Mesenchymal stem cell (in vitro differentiated cells and primary cell): Measurements from ENCODE around the gene CD9. TPM values are rescaled to one million over a fixed set of nuclear protein-coding genes. Genes with fewer than 3 reads are reported as not detected.

Experiments
- DNase-seq: peaks from one replicate; pipeline ENCODE4 v3.0.0-alpha.2; 2013
- H2AFZ ChIP-seq: one replicate; pipeline ENCODE4 v1.6.1; 2013; ENCODE audit warnings: low read depth, mild to moderate bottlenecking, control low read depth, inconsistent platforms, low read length, moderate library complexity
- H2AK5ac ChIP-seq: 2 replicates; pipeline ENCODE4 v1.6.1; 2013; ENCODE audit warnings: low read length, moderate library complexity, mild to moderate bottlenecking, inconsistent platforms; ENCODE audit not compliant: severe bottlenecking
- H2BK120ac ChIP-seq: one replicate; pipeline ENCODE4 v1.6.1; 2013; ENCODE audit warnings: low read depth, mild to moderate bottlenecking, inconsistent platforms, low read length, moderate library complexity
- H2BK12ac ChIP-seq, 2 experiments: one replicate each; pipeline ENCODE4 v1.6.1; 2013; ENCODE audit warnings: inconsistent platforms in 2 of 2, low read length in 2 of 2, mild to moderate bottlenecking in 2 of 2, moderate library complexity in 2 of 2, control low read depth in 1 of 2
- H2BK15ac ChIP-seq: one replicate; pipeline ENCODE4 v1.6.1; 2013; ENCODE audit warnings: mild to moderate bottlenecking, low read depth, inconsistent platforms; ENCODE audit not compliant: poor library complexity, severe bottlenecking
- H2BK5ac ChIP-seq: 2 replicates; pipeline ENCODE4 v1.6.1; 2013; ENCODE audit warnings: low read depth, mild to moderate bottlenecking, low read length, control low read depth, inconsistent platforms; ENCODE audit not compliant: poor library complexity, severe bottlenecking
- H3K14ac ChIP-seq, 2 experiments: one replicate each; pipeline ENCODE4 v1.6.1; 2013; ENCODE audit warnings: inconsistent platforms in 2 of 2, low read length in 2 of 2, control low read depth in 1 of 2, mild to moderate bottlenecking in 1 of 2, moderate library complexity in 1 of 2
- H3K18ac ChIP-seq, 2 experiments: one replicate each; pipeline ENCODE4 v1.6.1; 2013; ENCODE audit warnings: inconsistent platforms in 2 of 2, low read length in 2 of 2, control low read depth in 1 of 2, low read depth in 1 of 2, mild to moderate bottlenecking in 1 of 2
- H3K23ac ChIP-seq, 2 experiments: one replicate each; pipeline ENCODE4 v1.6.1; 2013; ENCODE audit warnings: inconsistent platforms in 2 of 2, low read length in 2 of 2, mild to moderate bottlenecking in 2 of 2, moderate library complexity in 2 of 2, control low read depth in 1 of 2
- H3K27ac ChIP-seq: 2 replicates; pipeline ENCODE4 v1.5.1; 2013; ENCODE audit warnings: mild to moderate bottlenecking, moderate library complexity, low read length, control low read depth, inconsistent platforms; ENCODE audit not compliant: poor library complexity, severe bottlenecking
- H3K27me3 ChIP-seq, 2 experiments: 2 replicates each; pipeline versions ENCODE4 v1.6.1 to v1.7.0; 2013; ENCODE audit warnings: low read length in 2 of 2, mild to moderate bottlenecking in 2 of 2, moderate library complexity in 2 of 2, control low read depth in 1 of 2, inconsistent platforms in 1 of 2; ENCODE audit not compliant: control insufficient read depth in 1 of 2, insufficient read depth in 1 of 2
- H3K36me3 ChIP-seq, 2 experiments: 2 replicates each; pipeline versions ENCODE4 v1.6.1 to v1.7.0; 2013; ENCODE audit warnings: low read length in 2 of 2, control low read depth in 1 of 2, inconsistent platforms in 1 of 2, low read depth in 1 of 2, mild to moderate bottlenecking in 1 of 2; ENCODE audit not compliant: insufficient read depth in 2 of 2, control insufficient read depth in 1 of 2
- H3K4ac ChIP-seq, 2 experiments: one replicate each; pipeline ENCODE4 v1.6.1; 2013; ENCODE audit warnings: inconsistent platforms in 2 of 2, low read length in 2 of 2, mild to moderate bottlenecking in 2 of 2, moderate library complexity in 2 of 2, control low read depth in 1 of 2, low read depth in 1 of 2
- H3K4me1 ChIP-seq: 2 replicates; pipeline ENCODE4 v1.6.1; 2013; ENCODE audit warnings: low read depth, low read length, control low read depth; ENCODE audit not compliant: control insufficient read depth, insufficient read depth
- H3K4me2 ChIP-seq: 2 replicates; pipeline ENCODE4 v1.6.1; 2013; ENCODE audit warnings: low read length, mild to moderate bottlenecking, inconsistent platforms; ENCODE audit not compliant: poor library complexity, severe bottlenecking
- H3K4me3 ChIP-seq, 2 experiments: 2 replicates each; pipeline versions ENCODE4 v1.5.1 to v1.7.0; 2013; ENCODE audit warnings: low read length in 2 of 2, mild to moderate bottlenecking in 2 of 2, control low read depth in 1 of 2, low read depth in 1 of 2; ENCODE audit not compliant: insufficient read depth in 1 of 2
- H3K79me1 ChIP-seq: replicated peaks from 2 replicates; pipeline ENCODE4 v1.6.1; 2013; ENCODE audit warnings: mild to moderate bottlenecking, control low read depth, low read length, inconsistent platforms; ENCODE audit not compliant: poor library complexity, severe bottlenecking
- H3K9ac ChIP-seq: 2 replicates; pipeline ENCODE4 v1.7.0; 2013; ENCODE audit warnings: mild to moderate bottlenecking, low read length, moderate library complexity
- H3K9me3 ChIP-seq: 2 replicates; pipeline ENCODE4 v1.7.0; 2013; ENCODE audit warnings: mild to moderate bottlenecking, low read length; ENCODE audit not compliant: control insufficient read depth
- H4K8ac ChIP-seq: one replicate; pipeline ENCODE4 v1.6.1; 2013; ENCODE audit warnings: inconsistent platforms, mild to moderate bottlenecking, low read length, moderate library complexity
- H4K91ac ChIP-seq: one replicate; pipeline ENCODE4 v1.6.1; 2013; ENCODE audit warnings: mild to moderate bottlenecking, low read length, inconsistent platforms
- WGBS: methylation state at CpG from one replicate; pipeline ENCODE4 v1.1.7; 2013; ENCODE audit warnings: mixed read lengths; 5-methylcytosine and 5-hydroxymethylcytosine counted together
- small RNA-seq: library from polyadenylated mRNA; stranded (forward); fragments of <200 nt; extraction: miRNeasy Mini kit (QIAGEN cat#:217004); gene quantifications from one replicate; pipeline ENCODE3, GENCODE V24; 2013; ENCODE audit warnings: low read depth

CD9 gene

DNA sequence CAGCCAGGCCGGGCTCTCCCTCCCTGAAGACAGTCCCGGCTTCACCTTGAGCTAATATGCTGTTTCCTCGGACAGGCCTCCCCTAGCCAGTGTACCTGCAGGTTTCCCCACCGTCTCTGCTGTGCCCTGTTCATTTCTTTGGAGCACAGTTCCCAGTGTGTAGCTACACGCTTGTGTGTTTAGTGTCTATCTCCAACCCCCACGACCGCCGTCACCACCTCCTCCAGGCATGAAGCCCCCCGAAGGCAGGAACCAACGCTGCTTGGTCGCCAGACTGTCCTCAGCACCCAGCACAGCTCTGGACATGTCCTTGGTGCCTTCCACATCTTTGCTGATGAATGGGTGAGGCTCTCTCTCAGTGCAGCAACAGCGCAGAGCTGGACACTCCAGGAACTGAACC, 84.1 kb downstream of the CD9 start:
- Histone ChIP-seq H3K36me3 (no peaks in the 10 kb centered on the region), H3K4ac (peak overlapping the region; percentile 3 to 20), H3K4me1 (peaks cover 25% of the 10 kb centered on the region), H3K4me3 (no peak overlapping the region), H3K18ac (no peak overlapping the region), H3K14ac (no peak overlapping the region), H3K9ac (no peak overlapping the region), H2AK5ac (peak overlapping the region; percentile 47), H2BK12ac (peak overlapping the region; percentile 31 to 80), H3K23ac (no peak overlapping the region), H2BK5ac (no peak overlapping the region), H2AFZ (no peak overlapping the region), H3K79me1 (no peaks in the 10 kb centered on the region), H2BK120ac (no peak overlapping the region), H2BK15ac (no peak overlapping the region), H3K27ac (no peak overlapping the region), H4K8ac (no peak overlapping the region), H3K9me3 (no peaks in the 10 kb centered on the region), H3K27me3 (no peaks in the 10 kb centered on the region), H4K91ac (peak overlapping the region; percentile 75), H3K4me2 (no peak overlapping the region)
- DNase-seq: no peak
- 92% methylated on average over 12 of the region's 12 CpGs for WGBS

DNA sequence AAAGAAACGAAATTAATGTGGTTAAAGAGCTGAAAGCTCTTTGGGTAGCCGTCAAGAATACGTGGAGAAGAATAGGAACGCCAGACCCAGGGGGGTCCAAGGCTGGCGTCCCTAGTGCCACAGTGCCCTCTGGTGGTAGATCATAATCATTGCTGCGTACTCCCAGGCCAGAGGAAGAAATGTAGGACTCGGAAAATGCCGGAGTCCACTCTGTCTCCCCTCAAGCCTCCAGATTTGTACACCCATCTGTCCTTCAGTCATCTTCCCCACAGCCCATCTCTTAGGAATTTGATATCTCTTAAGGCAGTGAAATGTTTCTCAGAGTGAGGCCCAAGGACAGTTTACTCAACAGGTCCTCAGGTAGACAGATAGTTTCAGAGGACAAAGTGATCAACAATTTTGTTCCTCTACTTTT, 84.9 kb downstream of the CD9 start:
- no peak overlapping the region for H3K4me2 ChIP-seq
- H2BK15ac ChIP-seq: no peak overlapping the region
- DNase-seq: peak; percentile 72
- peak overlapping the region; percentile 65 for H2AFZ ChIP-seq
- H3K79me1 ChIP-seq: no peaks in the 10 kb centered on the region
- peak overlapping the region in 1 of 2 experiments; percentile 37 for H3K18ac ChIP-seq
- no peak overlapping the region for H3K27ac ChIP-seq
- peaks cover 18% of the 10 kb centered on the region for H3K4me1 ChIP-seq
- H4K91ac ChIP-seq: no peak overlapping the region
- no peak overlapping the region for H2BK5ac ChIP-seq
- no peak overlapping the region for H3K14ac ChIP-seq
- no peak overlapping the region for H2BK120ac ChIP-seq
- peak overlapping the region; percentile 84 for H3K9ac ChIP-seq
- WGBS: 3% methylated on average over 8 of the region's 8 CpGs
- H3K4ac ChIP-seq: no peak overlapping the region
- H2BK12ac ChIP-seq: peak overlapping the region in 1 of 2 experiments; percentile 45
- H3K27me3 ChIP-seq: no peaks in the 10 kb centered on the region
- H3K23ac ChIP-seq: no peak overlapping the region
- H3K9me3 ChIP-seq: no peaks in the 10 kb centered on the region
- no peak overlapping the region for H4K8ac ChIP-seq
- H3K36me3 ChIP-seq: no peaks in the 10 kb centered on the region
- no peak overlapping the region for H3K4me3 ChIP-seq
- H2AK5ac ChIP-seq: no peak overlapping the region

GRCh38 chr12:6285532-6286306, 85.5 kb downstream of the CD9 start:
- Histone ChIP-seq H3K4me3 (no peak overlapping the region), H4K91ac (no peak overlapping the region), H3K23ac (no peak overlapping the region), H3K27ac (no peak overlapping the region), H3K4ac (no peak overlapping the region), H4K8ac (no peak overlapping the region), H2BK5ac (no peak overlapping the region), H3K9ac (peak overlapping the region; percentile 84), H3K14ac (no peak overlapping the region), H3K9me3 (no peaks in the 10 kb centered on the region), H2BK12ac (no peak overlapping the region), H2AFZ (no peak overlapping the region), H2BK120ac (no peak overlapping the region), H3K4me2 (no peak overlapping the region), H3K79me1 (no peaks in the 10 kb centered on the region), H2BK15ac (no peak overlapping the region), H3K27me3 (no peaks in the 10 kb centered on the region), H3K4me1 (peaks cover 12% of the 10 kb centered on the region), H2AK5ac (no peak overlapping the region), H3K18ac (no peak overlapping the region), H3K36me3 (no peaks in the 10 kb centered on the region)
- WGBS: 88% methylated on average over 1 of the region's 1 CpG
- peak; percentile 17 for DNase-seq

Small RNA genes lying within 50 kb of the gene (small RNA-seq; reads per million reads assigned to genes)
- gene ATP5MFP5 (not detected), gene RF00019 (not detected)
